Stimulated activated naive B cell treated with anti-CD40 and anti-IgM and Interleukin-4, amounts not matched to agents 10 μg/mL and 1 μg/mL and 100 μg/mL, for 72 hours (primary cell): ENCODE data around the gene DCTN1.

Experiments used
- ATAC-seq, 2 donors: fragments of 150-1000 bp; cut with Tn5 transposase; replicated peaks; 2 replicates each; pipeline ENCODE4 v1.10.0; 2021; ENCODE audit warnings: moderate library complexity in 1 of 2
- DNase-seq: peaks from one replicate; pipeline ENCODE4 v3.0.0; 2021
- H3K27ac Mint-ChIP-seq: one replicate; pipeline ENCODE4 v1.8.0; 2022; ENCODE audit warnings: mild to moderate bottlenecking, mixed read lengths
- H3K27me3 Mint-ChIP-seq, 2 donors: one replicate each; pipeline ENCODE4 v1.8.0; 2022; ENCODE audit warnings: mixed read lengths in 2 of 2
- H3K36me3 Mint-ChIP-seq, 2 donors: one replicate each; pipeline ENCODE4 v1.8.0; 2022; ENCODE audit warnings: mixed read lengths in 2 of 2, mild to moderate bottlenecking in 1 of 2
- H3K4me1 Mint-ChIP-seq, 2 donors: one replicate each; pipeline ENCODE4 v1.8.0; 2022; ENCODE audit warnings: mixed read lengths in 2 of 2, mild to moderate bottlenecking in 1 of 2
- H3K4me3 Mint-ChIP-seq, 2 donors: one replicate each; pipeline ENCODE4 v1.8.0; 2022; ENCODE audit warnings: mild to moderate bottlenecking in 2 of 2, mixed read lengths in 2 of 2, moderate library complexity in 1 of 2
- H3K9me3 Mint-ChIP-seq, 2 donors: one replicate each; pipeline ENCODE4 v1.8.0; 2022; ENCODE audit warnings: mixed read lengths in 2 of 2, mild to moderate bottlenecking in 1 of 2

DCTN1 gene

DNA sequence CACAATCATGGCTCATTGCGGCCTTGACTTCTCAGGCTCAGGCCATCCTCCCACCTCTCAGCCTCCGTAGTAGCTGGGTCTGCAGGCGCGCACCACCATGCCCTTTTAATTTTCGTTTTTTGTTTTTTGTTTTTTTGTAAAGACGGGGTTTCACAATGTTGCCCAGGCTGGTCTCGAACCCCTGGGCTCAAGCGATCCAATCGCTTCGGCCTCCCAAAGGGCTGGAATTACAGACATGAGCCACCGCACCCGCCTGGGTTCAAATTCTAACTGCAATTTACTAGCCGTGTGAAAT lies 12.3 kb upstream of the DCTN1 start:
- Mint-ChIP-seq H3K27ac (peak overlapping the region; percentile 100), H3K9me3 (no peaks in the 10 kb centered on the region), H3K4me1 (peaks cover 0 to 2% of the 10 kb centered on the region in 2 donors), H3K27me3 (peaks cover 4 to 5% of the 10 kb centered on the region in 2 donors), H3K36me3 (peaks cover 0 to 2% of the 10 kb centered on the region in 2 donors), H3K4me3 (peak overlapping the region; percentile 96 to 97)
- ATAC-seq (peak in 1 of 2 donors; percentile 19), DNase-seq (no peak)

DNA sequence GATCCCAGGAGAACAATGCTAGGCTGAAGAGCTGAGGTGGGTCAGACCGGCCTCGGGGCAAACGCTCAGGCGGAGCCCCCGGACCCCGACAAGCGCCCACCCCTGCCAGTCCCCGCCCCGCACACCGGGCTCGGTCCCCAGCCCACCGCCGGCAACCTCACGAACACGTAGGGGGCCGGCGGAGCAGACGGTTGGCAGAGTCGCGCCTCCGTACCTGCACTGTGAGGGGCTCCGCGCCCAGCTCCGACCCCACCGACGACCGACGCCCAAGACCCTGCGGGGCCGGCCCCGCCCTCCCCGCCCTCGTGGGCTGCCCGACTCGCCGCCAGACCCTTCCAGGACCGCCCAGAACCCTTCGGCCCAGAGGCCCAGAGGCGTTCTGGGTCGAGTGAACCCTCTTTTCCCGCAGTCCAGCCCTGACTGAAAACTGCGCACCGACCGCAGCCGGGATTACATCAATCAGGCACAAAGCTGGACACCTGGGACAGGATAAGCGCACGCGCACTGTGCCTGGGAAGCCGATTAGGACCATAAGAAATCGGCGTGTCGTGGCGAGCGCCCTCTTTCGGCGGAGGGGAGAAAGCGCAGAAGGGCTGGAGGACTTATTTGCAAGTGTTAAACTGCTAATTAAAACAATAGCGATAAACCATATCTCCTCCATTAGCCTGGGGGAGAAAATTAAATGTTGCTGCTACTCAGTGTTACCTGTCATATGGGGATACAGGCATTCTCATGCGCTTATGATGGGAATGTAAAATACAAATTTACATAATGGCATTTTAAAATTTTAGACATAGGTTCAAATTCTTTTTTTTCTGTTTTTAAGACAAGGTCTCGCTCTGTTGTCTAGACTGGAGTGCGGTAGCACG lies 11.7 kb upstream of the DCTN1 start:
- no peaks in the 10 kb centered on the region for H3K9me3 Mint-ChIP-seq
- peak; percentile 88 to 89 for ATAC-seq
- DNase-seq = peak; percentile 87
- peaks cover 4 to 5% of the 10 kb centered on the region in 2 donors for H3K27me3 Mint-ChIP-seq
- peaks cover 0 to 2% of the 10 kb centered on the region in 2 donors for H3K36me3 Mint-ChIP-seq
- peak overlapping the region; percentile 100 for H3K27ac Mint-ChIP-seq
- H3K4me1 Mint-ChIP-seq = peaks cover 0 to 2% of the 10 kb centered on the region in 2 donors
- H3K4me3 Mint-ChIP-seq = peak overlapping the region; percentile 96 to 97

DNA sequence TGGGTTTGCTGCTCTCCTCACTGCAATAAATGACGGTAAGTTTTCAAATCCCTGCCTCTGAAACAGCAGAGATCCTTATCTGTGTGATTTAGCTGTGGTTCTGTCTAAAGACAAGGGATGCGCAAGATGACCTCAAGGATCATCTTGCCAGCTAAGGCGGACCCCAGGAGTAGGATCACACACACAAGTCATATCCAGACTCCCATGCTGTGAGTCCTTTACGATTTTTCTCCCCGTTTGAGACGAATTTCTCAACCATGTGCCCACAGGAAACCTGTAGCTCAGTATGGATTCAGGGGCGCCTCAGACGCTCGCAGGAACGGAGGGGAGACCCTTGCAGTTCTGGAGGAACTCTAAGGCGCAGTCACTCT lies 11.1 kb upstream of the DCTN1 start:
- peaks cover 4 to 5% of the 10 kb centered on the region in 2 donors for H3K27me3 Mint-ChIP-seq
- no peak for DNase-seq
- peak overlapping the region; percentile 86 for H3K27ac Mint-ChIP-seq
- peaks cover 0 to 2% of the 10 kb centered on the region in 2 donors for H3K36me3 Mint-ChIP-seq
- peak overlapping the region; percentile 96 to 97 for H3K4me3 Mint-ChIP-seq
- ATAC-seq = peak in 1 of 2 donors; percentile 32
- H3K9me3 Mint-ChIP-seq = no peaks in the 10 kb centered on the region
- peaks cover 0 to 2% of the 10 kb centered on the region in 2 donors for H3K4me1 Mint-ChIP-seq

DNA sequence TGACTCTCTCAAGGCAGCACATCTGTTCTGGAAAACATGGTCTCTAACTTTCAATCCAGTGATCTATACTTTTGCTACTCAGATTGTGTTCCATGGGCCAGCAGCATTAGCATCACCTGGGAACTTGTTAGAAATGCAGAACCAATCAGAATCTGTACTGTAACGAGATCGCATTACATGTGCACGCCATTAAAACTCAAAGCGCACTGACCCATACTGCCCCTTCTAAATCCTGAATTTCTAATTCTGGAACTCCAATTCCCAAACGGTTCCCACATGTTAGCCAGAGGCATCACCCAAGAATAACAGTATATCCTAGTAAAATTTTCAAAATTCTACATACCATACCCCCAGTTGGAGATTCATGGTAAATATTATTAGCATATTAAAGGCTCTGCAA lies 10.5 kb upstream of the DCTN1 start:
- no peak for ATAC-seq
- H3K27ac Mint-ChIP-seq = no peak overlapping the region
- peaks cover 4 to 5% of the 10 kb centered on the region in 2 donors for H3K27me3 Mint-ChIP-seq

DNA sequence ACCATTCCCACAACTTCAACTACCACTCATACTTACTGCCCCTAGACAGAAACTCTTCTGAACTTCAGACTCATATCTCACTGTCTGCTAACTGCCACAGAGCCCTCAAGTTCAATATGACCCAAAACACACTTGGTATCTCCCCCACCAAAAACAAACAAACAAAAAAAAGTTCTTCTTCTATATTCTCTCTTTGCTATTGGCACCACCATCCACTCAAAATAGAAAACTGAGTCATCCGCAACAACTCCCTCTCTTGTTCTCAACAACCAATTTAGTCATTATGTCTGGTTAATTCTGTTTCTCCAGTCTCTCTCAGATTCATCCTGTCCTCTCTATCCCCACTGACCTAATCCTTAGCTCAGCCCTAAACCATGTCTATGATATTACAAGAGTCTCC lies 7.2 kb upstream of the DCTN1 start:
- no peak overlapping the region for H3K4me3 Mint-ChIP-seq
- H3K27ac Mint-ChIP-seq = no peak overlapping the region
- DNase-seq = no peak
- no peaks in the 10 kb centered on the region for H3K27me3 Mint-ChIP-seq
- H3K36me3 Mint-ChIP-seq = peaks cover 4 to 7% of the 10 kb centered on the region in 2 donors
- ATAC-seq = no peak
- H3K4me1 Mint-ChIP-seq = peaks cover 0 to 3% of the 10 kb centered on the region in 2 donors
- H3K9me3 Mint-ChIP-seq = no peaks in the 10 kb centered on the region

More for the DNA sequence above, 10.5 kb upstream of the DCTN1 start:
- peaks cover 0 to 2% of the 10 kb centered on the region in 2 donors for H3K4me1 Mint-ChIP-seq
- peaks cover 0 to 2% of the 10 kb centered on the region in 2 donors for H3K36me3 Mint-ChIP-seq
- no peaks in the 10 kb centered on the region for H3K9me3 Mint-ChIP-seq
- peak overlapping the region in 1 of 2 donors; percentile 10 for H3K4me3 Mint-ChIP-seq
- DNase-seq = no peak

DNA sequence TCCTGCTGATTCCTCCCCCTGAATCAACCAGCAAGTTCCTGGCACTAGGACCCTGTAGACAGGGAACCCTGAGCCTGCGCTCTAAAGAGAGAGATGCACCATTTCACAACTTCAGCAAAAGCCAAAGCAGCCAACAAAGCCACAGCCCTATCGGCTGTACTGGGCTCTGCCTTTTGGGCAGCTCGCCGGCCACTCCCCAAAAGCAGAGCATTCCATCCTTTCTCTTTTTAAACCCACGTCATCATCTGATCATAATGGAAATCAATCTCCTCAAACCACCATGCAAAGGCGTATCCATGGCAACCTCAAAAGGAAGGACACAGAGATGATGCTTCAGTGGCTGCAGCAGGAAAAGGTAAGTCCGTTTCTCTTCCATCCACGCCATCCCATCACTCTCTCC lies 5.3 kb upstream of the DCTN1 start:
- Mint-ChIP-seq H3K27me3 (no peaks in the 10 kb centered on the region), H3K4me3 (no peak overlapping the region), H3K4me1 (peaks cover 9 to 16% of the 10 kb centered on the region in 2 donors), H3K9me3 (no peaks in the 10 kb centered on the region), H3K36me3 (peaks cover 6 to 11% of the 10 kb centered on the region in 2 donors), H3K27ac (no peak overlapping the region)
- DNase-seq (no peak), ATAC-seq (no peak)

DNA sequence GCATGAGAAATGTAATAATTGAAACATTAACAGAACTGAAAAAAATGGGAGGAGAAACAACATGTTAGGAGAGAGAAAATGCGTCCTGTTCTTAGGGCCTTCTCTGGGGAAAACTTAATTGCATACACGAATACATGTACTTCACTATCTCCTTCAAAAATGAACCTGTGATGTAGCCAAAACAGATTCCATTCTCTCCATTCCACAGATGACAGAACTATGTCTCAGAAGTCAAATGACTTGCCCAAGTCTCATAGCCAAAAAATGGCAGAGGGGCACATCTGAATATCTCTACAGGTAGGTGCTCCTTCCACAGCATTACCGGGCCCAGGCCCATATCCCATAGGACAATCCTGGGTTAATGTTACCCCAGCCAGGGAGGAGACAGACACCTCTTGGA lies 3.9 kb upstream of the DCTN1 start:
- H3K36me3 Mint-ChIP-seq = peaks cover 7 to 11% of the 10 kb centered on the region in 2 donors
- no peak for ATAC-seq
- H3K27ac Mint-ChIP-seq = no peak overlapping the region
- no peak for DNase-seq
- no peaks in the 10 kb centered on the region for H3K9me3 Mint-ChIP-seq
- no peak overlapping the region for H3K4me3 Mint-ChIP-seq
- H3K4me1 Mint-ChIP-seq = peaks cover 14 to 26% of the 10 kb centered on the region in 2 donors
- H3K27me3 Mint-ChIP-seq = no peaks in the 10 kb centered on the region

DNA sequence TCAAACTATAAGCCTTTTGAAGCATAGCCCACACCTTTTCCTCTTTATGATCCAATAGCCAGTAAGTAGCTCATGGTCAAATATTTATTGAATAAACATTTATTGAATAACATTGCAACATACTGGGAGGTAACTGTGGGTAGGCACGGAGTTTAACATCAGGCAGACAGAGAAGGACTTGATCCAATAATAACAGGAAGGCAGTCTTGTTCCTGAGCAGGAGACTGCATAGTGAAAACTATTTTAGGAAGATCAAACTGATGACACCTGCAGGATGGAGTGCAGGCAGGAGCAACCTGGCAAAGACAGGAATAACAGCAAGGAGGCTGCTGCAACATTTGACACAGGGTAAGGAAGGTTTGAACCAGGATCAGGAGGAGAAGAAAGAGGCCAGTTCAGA lies 3.1 kb upstream of the DCTN1 start:
- peaks cover 11 to 18% of the 10 kb centered on the region in 2 donors for H3K36me3 Mint-ChIP-seq
- ATAC-seq = no peak
- no peak for DNase-seq
- no peaks in the 10 kb centered on the region for H3K27me3 Mint-ChIP-seq
- H3K4me1 Mint-ChIP-seq = peaks cover 19 to 33% of the 10 kb centered on the region in 2 donors
- H3K9me3 Mint-ChIP-seq = no peaks in the 10 kb centered on the region
- no peak overlapping the region for H3K27ac Mint-ChIP-seq
- no peak overlapping the region for H3K4me3 Mint-ChIP-seq

DNA sequence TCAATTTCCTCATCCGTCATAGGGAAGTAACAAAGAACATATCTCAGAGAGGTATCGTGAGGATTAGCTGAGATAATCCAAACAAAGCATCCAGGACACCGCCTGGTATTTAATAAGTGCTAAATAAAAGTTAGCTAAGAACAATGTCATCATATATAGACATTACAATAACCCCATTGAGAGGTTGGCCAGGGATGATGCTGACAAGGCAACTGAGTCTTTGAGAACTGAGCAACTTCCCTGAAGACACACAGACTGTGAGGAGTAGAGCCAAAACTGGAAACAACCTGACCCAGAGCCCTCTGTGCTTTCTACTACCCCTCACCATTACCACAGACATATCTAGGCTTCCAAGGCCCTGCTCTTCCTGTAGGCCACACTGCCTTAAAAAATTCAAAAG lies 1.6 kb upstream of the DCTN1 start:
- peaks cover 15 to 31% of the 10 kb centered on the region in 2 donors for H3K36me3 Mint-ChIP-seq
- peaks cover 19 to 33% of the 10 kb centered on the region in 2 donors for H3K4me1 Mint-ChIP-seq
- H3K27me3 Mint-ChIP-seq = no peaks in the 10 kb centered on the region
- no peaks in the 10 kb centered on the region for H3K9me3 Mint-ChIP-seq
- no peak for DNase-seq
- H3K4me3 Mint-ChIP-seq = no peak overlapping the region
- ATAC-seq = no peak
- no peak overlapping the region for H3K27ac Mint-ChIP-seq

DNA sequence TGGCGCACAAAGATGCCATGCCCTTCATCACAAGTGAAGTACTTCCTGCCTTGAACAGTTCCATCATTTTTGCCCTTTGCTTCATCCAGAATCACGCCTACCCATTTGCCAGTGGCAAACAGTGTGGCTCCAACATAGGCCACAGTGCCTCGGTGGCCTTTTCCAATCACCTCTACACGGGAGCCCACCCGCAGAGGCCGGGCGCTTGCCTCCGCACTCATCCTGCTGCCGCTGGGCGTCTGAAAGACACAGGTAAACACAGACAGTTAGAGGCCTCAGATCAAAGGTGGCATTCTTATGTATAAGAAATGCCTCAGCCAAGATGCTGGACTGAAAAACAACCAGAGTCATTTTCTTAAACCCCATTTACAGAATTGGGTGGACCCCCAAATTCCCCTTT lies 2.1 kb downstream of the DCTN1 start:
- H3K4me1 Mint-ChIP-seq = peaks cover 28 to 41% of the 10 kb centered on the region in 2 donors
- H3K9me3 Mint-ChIP-seq = no peaks in the 10 kb centered on the region
- DNase-seq (no peak), ATAC-seq (no peak)
- peaks cover 21 to 47% of the 10 kb centered on the region in 2 donors for H3K36me3 Mint-ChIP-seq
- H3K4me3 Mint-ChIP-seq = no peak overlapping the region
- H3K27ac Mint-ChIP-seq = no peak overlapping the region
- no peaks in the 10 kb centered on the region for H3K27me3 Mint-ChIP-seq

DNA sequence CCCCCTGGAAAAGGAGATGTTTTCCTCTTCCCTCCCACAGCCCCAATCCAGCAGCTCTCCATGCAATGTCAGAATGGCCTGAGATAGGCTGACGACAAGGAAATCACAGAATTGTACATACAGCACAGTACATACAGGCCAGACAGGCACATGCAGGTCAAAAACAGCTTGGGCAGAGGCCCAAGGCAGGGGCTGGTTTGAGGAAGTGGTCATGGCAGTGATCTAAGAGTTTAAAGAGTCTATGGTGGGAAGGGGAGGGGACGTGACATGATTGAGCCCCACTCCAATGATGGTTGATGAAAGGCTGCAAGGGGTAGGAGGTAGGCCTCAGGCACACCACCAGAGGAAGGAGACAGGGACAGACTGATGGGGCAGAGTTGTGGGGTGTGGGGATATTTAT lies 4.3 kb downstream of the DCTN1 start:
- Mint-ChIP-seq H3K27me3 (no peaks in the 10 kb centered on the region), H3K4me1 (peaks cover 29 to 36% of the 10 kb centered on the region in 2 donors), H3K4me3 (no peak overlapping the region), H3K9me3 (no peaks in the 10 kb centered on the region), H3K36me3 (peaks cover 34 to 61% of the 10 kb centered on the region in 2 donors), H3K27ac (no peak overlapping the region)
- ATAC-seq = no peak
- no peak for DNase-seq

DNA sequence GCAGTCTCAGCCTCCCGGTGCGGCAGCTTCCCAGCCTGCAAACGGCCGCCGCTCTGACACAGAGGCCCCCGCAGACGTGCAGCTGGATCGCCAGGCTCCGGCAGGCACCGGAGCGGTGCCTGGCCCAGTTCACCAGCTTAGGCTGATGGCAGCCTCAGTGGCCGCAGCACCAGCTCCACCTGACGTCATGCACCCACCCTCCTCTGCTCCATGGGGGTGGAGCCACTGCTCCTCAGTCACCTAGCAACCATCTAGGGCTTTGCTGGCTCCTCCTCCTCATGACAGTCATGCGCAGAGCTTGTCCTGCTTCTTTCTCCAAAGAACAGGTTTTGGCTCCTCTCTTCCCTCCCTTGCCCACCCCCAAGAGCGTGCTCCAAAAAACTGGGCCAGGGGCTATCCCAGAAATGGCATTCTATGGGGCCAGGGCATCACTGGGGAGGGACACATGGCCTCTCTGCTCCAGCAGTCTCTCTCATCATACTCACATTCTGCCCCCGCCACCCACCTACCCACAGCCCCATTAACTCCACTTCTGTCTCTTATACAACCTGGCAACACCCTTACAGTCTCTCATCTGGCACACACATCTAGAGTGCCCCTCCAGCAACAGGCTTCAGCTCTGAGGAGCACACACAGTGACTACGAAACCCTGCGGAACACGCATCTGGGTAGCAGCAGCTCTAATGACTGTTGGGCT lies 5.5 kb downstream of the DCTN1 start:
- Mint-ChIP-seq H3K27ac (no peak overlapping the region), H3K4me1 (peaks cover 21 to 25% of the 10 kb centered on the region in 2 donors), H3K27me3 (no peaks in the 10 kb centered on the region), H3K4me3 (no peak overlapping the region), H3K9me3 (no peaks in the 10 kb centered on the region), H3K36me3 (peaks cover 39 to 73% of the 10 kb centered on the region in 2 donors)
- DNase-seq = no peak
- ATAC-seq = no peak

DNA sequence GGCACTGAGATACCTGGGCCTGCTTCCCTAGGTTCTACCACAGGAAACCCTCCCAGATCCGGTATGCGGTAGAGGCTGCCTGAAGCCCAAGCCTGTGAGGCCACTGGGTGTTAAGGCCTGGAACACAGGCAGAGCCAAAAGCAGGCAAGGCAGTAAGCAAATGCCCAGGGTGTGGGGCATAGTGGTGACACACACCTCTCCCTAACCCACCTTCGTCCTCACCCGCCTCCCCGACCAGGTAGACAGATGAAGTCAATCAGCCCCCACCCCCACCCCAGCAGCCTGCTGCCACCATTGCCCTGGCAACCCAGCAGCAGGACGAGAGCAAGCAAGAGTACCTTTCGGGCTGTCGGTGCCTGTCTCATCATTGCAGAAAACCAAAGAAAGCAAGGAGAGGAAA lies 6.1 kb downstream of the DCTN1 start:
- Mint-ChIP-seq H3K27ac (no peak overlapping the region), H3K4me3 (no peak overlapping the region), H3K4me1 (peaks cover 21 to 22% of the 10 kb centered on the region in 2 donors), H3K9me3 (no peaks in the 10 kb centered on the region), H3K36me3 (peaks cover 43 to 78% of the 10 kb centered on the region in 2 donors), H3K27me3 (no peaks in the 10 kb centered on the region)
- DNase-seq (no peak), ATAC-seq (no peak)

DNA sequence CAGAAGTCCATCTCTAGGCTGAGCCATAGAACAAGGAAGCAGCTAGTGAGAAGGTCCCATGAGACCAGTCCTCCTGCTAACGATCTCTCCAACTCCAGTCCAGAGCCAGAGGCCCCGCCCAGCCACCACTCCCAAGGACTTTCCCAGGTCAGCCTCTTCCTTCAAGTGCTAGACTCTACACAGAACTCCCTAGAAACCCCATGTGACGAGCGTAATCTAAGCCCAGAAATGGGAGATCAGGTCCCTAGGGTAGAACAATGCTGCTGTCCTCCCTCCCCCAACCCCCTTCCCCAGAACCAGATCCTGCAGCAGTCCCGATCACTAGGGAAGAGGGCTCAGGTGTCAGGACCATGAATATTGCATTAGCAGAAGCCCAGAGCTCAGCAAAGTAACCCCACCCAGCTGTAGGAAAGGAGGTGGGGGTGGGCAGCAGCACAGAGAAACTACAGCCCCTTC lies 6.9 kb downstream of the DCTN1 start:
- ATAC-seq (no peak), DNase-seq (no peak)
- H3K27me3 Mint-ChIP-seq = no peaks in the 10 kb centered on the region
- no peaks in the 10 kb centered on the region for H3K9me3 Mint-ChIP-seq
- no peak overlapping the region for H3K27ac Mint-ChIP-seq
- peaks cover 45 to 80% of the 10 kb centered on the region in 2 donors for H3K36me3 Mint-ChIP-seq
- H3K4me3 Mint-ChIP-seq = no peak overlapping the region
- H3K4me1 Mint-ChIP-seq = peaks cover 16% of the 10 kb centered on the region in 2 donors

DNA sequence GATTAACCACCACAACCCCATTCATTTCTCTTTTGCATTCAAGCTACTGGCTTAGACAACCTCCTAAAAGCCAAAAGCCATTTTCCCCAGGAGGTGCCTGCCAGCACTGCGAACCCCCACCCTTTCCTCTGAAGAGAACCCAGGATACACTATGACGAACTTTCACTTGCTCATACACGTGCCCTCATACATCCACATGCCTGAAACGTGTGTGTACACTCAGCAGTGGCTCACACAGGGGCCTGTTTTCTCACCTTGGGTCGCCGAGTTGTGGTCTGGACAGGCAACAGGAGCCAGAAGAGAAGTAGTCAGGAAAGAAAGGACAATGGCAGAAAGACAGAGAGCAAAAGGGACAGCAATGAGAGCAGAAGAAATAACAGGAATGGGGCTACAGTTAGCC lies 7.4 kb downstream of the DCTN1 start:
- H3K36me3 Mint-ChIP-seq = peaks cover 46 to 81% of the 10 kb centered on the region in 2 donors
- no peak for DNase-seq
- H3K9me3 Mint-ChIP-seq = no peaks in the 10 kb centered on the region

More for the DNA sequence above, 7.4 kb downstream of the DCTN1 start:
- Mint-ChIP-seq H3K27me3 (no peaks in the 10 kb centered on the region), H3K27ac (no peak overlapping the region), H3K4me3 (no peak overlapping the region), H3K4me1 (peaks cover 16% of the 10 kb centered on the region in 2 donors)
- ATAC-seq = no peak
